Stimulated activated CD4-positive, alpha-beta T cell treated with anti-CD3 and anti-CD28 coated beads, Interleukin-12 subunit alpha, Interleukin-12 subunit beta, amount 100 ng/mL, for 24 hours (primary cell): Measurements from ENCODE around the gene BNIP5.

Experiments
- DNase-seq, 2 experiments: peaks; one replicate each; pipeline ENCODE4 v3.0.0-alpha.2; 2020; ENCODE audit warnings: low read depth in 2 of 2

Gene BNIP5

GRCh38 chr6:36336779-36337241 lies at the start of gene BNIP5:
TSS of gene BNIP5 (minus strand) at chr6:36336888. CDS start at chr6:36330690, 6,198 bp downstream.
- no peak for DNase-seq

GRCh38 chr6:36384095-36384494 lies 47.4 kb upstream of the BNIP5 start:
- no peak for DNase-seq

- DNase-seq, result no peak
These were observed 46.9 kb upstream of the BNIP5 start for GRCh38 chr6:36383606-36384005.

GRCh38 chr6:36382976-36383375 lies 46.3 kb upstream of the BNIP5 start:
- DNase-seq, result no peak

GRCh38 chr6:36381502-36382389 lies 45.1 kb upstream of the BNIP5 start:
- no peak for DNase-seq

- DNase-seq, result no peak
These were observed 43.5 kb upstream of the BNIP5 start for GRCh38 chr6:36380166-36380565.

- no peak for DNase-seq
These were observed 42.2 kb upstream of the BNIP5 start for GRCh38 chr6:36378936-36379335.

GRCh38 chr6:36378243-36378920 lies 41.7 kb upstream of the BNIP5 start:
- DNase-seq, result no peak

- no peak for DNase-seq
These were observed 40.9 kb upstream of the BNIP5 start for GRCh38 chr6:36377594-36377993.

GRCh38 chr6:36376742-36377141 lies 40.1 kb upstream of the BNIP5 start:
- DNase-seq, result no peak

- no peak for DNase-seq
These were observed 39.5 kb upstream of the BNIP5 start for GRCh38 chr6:36376183-36376582.

GRCh38 chr6:36375644-36376155 lies 39.0 kb upstream of the BNIP5 start:
- no peak for DNase-seq

- DNase-seq, result no peak
These were observed 38.3 kb upstream of the BNIP5 start for GRCh38 chr6:36374972-36375371.

GRCh38 chr6:36374194-36374593 lies 37.5 kb upstream of the BNIP5 start:
- DNase-seq, result no peak

- no peak for DNase-seq
These were observed 36.8 kb upstream of the BNIP5 start for GRCh38 chr6:36373368-36374019.

GRCh38 chr6:36372088-36372487 lies 35.4 kb upstream of the BNIP5 start:
- no peak for DNase-seq

- DNase-seq, result no peak
These were observed 34.5 kb upstream of the BNIP5 start for GRCh38 chr6:36371211-36371610.

GRCh38 chr6:36370638-36371037 lies 34.0 kb upstream of the BNIP5 start:
- no peak for DNase-seq

- DNase-seq, result no peak
These were observed 32.5 kb upstream of the BNIP5 start for GRCh38 chr6:36368921-36369865.

- no peak for DNase-seq
These were observed 31.7 kb upstream of the BNIP5 start for GRCh38 chr6:36368421-36368820.

GRCh38 chr6:36367743-36368142 lies 31.1 kb upstream of the BNIP5 start:
- DNase-seq, result no peak
